UCSD-AML1 (cell line): ENCODE data around the gene IQCM.

ENCODE experiments used
- DNase-seq: peaks from one replicate; lab custom pipeline; 2025; ENCODE audit not compliant: unreplicated experiment; lab: John Stamatoyannopoulos, UW

The IQCM gene, protein sequence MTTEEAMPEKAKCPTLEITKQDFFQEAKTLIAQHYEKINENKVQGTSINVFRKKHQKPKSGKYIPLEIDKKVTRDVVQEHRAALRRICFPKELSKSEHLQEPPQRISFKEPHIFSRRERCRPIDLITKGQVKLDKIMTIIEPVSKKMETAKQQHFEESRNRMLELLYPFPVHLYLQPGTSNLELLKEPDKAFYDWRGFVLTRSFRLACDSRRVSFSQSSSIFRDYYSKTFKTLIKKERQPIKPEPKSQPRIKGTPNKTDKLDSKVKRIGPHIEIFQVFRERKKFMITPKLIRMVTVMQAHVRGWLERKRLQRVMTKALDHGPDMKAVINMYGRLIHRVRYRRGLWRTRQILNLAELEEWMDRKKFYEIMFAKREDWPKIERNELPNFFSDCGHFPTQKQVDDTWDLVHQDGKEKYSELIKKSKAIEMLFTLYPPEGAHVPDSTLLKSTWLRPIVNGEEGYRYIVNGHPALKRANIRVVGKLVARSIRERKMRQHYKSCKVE

DNA sequence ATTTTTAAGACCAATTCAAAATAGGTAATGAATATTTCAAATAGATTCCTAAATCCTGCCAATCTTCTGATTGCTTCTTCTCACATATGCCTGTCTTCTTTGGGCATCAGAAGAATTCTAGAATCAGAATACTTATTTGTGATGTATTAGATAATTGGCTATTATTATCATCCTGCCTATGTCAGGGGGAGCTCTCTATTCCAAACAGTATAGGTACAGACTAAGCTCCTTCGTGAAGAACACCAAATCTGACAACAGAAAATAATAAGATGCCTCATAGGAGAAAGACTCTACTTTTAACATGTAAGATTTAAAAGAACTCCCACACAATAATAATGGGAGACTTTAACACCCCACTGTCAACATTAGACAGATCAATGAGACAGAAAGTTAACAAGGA, at the start of gene IQCM:
IQCM (minus strand) TSS at position 101 of the 400 bp plus-strand sequence. CDS start 73,152 bp downstream, outside the sequence.
- no peak for DNase-seq

DNA sequence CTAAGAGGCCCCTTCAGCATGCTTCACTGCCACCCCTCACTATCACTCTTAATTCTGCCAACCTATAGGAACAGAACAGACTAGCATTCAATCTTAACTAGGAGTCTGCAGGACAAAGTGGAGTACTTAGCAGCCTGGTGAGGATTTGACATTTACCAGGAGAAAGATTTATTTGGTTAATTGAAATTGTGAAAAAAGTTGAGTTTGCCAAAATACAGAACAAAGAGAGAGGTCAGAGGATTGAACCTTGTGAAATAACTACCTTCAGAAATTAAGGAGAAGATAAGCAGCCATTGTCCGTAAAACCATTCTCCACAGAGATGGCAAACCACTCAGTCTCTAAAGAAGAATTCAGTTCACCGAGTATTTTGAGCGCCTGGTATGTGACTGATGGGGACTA, 41.8 kb upstream of the IQCM start:
- DNase-seq: no peak

DNA sequence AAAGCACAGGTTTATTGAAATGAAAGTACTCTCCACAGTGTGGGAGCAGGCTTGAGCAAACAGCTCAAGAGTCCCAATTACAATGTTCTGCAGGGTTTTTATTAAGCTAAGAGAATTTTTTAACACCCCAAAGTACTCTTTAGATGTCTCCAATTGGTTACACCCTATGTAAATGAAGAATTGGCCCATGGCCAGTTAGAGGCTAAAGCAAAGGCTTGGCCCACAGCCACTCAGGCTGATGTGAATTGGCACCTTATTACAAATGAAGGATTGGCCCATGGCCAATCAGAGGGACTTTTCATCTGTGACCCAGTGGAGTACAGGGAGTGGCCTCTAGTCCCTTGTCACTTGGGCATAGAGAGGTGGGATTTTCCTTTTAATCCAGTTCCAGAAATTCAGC, 30.1 kb upstream of the IQCM start:
- no peak for DNase-seq

DNA sequence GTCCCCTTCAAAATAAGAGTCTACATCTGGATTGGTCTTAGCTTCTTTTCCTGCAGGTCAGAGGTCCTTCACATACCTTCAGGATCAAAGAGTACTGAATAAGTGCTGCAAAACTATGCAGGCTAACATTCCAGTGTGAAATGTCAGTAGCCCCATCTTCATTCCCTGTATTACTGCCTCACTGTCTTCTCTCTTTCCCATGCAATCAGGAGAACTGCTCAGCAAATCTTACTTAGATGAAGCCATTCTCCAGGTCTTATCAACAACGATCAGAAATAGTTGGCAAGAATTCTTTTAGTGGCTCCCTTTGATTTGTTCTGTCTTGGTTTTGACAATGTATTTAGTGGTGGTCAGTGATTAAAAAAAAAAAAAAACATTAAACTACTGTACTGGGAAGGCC, 26.0 kb upstream of the IQCM start:
- DNase-seq: no peak

DNA sequence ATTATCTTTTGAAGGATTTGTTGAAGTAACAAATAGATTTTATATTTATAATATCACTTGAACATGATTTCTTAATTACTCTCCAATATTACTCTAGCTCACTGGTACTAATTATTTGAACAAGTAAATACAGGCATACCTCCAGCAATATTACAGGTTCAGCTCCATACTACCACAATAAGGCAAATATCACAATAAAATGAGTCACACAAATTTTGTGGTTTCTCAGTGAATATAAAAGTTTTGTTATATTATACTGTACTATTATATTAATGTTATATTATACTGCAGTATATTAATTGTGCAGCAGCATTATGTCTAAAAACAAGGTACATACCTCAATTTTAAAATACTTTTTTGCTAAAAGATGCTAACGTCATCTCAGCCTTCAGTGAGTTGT, 22.4 kb upstream of the IQCM start:
- no peak for DNase-seq

DNA sequence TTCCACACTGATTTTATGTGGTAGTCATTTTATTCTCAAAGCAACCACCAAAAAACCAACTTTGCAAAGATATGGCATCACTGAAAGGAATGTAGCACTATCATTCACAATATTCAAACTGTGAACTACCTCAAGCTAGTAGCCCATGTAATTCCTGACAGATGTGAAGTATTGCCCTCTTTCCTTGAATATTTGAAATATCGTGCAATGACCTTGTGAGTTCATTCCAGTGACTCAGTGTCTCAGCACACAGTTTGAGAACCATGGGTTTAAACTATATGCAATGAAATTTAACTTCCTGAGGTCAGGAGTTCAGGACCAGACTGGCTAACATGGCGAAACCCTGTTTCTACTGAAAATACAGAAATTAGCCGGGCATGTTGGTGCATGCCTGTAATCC, 20.9 kb upstream of the IQCM start:
- DNase-seq: no peak

DNA sequence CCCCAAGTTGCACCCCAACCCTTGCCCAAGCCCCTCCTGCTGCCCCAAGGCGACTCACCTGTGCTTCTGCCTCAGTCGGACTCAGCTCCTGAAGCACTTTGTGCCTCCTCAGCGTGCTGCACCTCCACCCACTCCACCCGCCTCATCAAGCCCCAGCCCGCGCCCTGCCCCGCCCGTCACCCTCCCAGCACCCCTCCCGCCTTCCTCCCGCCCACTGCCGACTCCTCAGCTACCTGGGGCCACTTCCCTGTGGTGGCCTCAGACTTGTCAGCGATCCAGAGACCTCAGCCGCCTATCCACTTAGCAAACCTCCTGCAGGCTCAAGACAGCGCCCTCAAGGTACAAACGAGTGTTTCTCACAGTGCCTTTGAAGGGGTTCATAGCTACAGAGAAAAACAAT, 19.6 kb upstream of the IQCM start:
- no peak for DNase-seq

DNA sequence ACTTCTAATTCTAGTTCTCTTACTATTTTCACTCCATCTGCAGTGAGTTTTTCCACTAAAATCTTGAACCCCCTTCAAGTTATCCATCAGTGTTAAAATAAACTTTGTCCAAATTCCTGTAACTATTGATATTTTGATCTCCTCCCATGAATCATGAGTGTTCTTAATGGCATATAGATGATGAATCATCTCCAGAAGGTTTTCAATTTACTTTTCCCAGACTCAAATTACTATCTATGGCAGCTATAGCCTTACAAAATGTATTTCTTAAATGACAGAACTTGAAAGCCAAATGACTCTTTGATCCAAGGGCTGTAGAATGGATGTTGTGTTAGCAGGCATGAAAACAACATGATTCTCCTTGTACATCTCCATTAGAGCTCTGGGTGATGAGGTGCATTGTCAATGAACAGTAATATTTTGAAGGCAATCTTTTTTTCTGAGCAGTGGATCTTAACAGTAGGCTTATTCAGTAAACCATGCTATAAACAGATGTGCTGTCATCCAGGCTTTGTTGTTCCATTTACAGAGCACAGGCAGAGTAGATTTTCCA, 16.1 kb upstream of the IQCM start:
- DNase-seq: no peak

DNA sequence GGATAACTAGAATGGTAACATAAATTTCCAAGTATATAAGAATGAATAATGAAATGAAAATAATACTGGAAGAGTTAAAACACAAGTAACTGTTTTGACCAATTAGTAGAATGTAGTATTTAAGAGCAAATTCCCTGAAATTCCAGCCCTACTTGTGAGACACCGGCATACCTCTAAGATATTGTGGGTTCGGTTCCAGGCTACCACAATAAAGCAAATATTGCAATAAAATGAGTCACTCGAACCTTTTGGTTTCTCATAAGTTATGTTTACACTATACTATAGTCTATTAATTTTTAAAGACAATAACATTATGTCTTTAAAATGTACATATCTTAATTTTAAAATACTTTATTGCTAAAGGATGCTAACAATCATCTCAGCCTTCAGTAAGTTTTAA, 15.2 kb upstream of the IQCM start:
- DNase-seq: no peak

DNA sequence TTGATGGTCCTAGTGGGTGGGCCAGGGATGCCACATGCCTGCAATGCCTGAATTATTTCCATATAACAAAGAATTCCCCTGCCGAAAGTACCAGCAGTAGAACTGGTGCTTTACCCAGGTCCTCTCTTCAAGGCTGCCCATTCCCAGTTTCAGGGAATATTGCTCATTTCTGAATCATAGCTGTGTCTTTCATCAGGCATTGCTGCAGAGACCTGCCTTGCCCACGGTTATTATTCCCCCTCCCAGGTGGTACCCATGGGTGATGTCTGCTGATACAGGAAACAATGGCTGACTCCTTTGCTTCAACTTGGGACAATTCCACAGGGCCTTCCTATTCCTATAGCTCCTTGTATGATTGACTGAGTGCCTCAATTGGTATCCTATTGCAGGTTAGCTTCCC, 9.7 kb upstream of the IQCM start:
- no peak for DNase-seq

DNA sequence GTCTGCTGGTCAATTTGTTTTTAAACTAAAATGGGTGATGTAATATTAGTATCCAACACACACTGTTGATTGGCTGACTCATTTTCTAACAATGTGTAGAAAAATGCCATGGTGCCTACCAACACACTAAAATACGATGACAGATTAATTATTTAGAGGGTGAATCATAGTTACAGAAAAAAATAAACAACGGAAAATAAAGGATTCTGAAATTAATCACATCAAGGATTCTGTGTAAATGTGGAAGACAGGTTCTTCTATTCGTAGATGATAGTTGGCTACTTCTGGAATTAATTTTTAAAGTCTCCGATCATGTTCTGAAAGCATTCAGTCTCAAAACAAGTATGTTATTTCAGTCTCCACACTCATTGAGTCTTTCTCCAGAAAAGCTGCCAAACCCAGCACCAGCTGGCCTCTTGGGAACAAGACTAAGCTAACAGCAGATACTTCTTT, 8.2 kb upstream of the IQCM start:
- no peak for DNase-seq

DNA sequence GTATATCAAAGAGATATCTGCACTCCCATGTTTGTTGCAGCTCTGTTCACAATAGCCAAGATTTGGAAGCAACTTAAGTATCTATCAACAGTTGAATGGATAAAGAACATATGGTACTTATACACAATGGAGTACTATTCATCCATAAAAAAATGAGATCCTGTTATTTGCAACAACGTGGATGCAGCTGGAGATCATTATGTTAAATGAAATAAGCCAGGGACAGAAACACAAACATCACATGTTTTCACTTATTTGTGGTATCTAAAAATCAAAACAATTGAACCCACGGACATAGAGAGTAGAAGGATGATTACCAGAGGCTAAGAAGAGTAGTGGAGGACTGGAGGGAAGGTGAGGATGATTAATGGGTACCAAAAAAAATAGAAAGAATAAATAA, 14.2 kb downstream of the IQCM start:
- no peak for DNase-seq

DNA sequence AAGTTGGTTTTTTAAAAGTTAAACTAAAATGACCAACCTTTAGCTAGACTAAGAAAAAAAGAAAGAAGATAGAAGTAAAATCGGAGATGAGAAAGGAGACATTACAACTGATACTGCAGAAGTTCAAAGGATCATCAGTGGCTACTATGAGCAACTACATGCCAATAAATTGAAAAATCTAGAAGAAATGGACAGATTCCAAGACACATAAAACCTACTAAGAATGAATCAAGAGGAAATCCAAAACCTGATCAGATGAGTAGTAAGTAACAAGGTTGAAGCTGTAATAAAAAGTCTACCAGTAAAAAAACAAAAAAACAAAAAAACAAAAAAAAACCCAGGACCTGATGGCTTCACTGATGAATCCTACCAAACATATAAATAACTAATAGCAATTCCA, 16.1 kb downstream of the IQCM start:
- no peak for DNase-seq

DNA sequence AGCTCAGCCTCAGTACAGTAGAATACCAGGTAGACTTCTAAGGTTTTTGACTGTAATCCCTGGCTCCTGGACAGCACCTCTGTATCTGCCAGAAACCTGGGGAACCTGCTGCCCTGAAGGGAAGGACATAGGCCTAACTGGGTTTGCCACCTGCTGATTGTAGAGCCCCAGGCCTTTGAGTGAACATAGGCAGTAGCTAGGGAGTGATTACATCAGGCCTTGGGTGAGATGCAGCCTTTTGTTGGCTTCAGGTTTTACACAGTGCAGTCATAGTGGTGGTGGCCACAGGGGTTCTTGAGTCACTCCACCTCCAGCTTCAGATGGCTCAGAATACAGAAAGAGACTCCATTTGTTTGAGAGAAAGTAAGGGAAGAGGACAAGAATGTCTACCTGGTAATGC, 19.3 kb downstream of the IQCM start:
- no peak for DNase-seq

DNA sequence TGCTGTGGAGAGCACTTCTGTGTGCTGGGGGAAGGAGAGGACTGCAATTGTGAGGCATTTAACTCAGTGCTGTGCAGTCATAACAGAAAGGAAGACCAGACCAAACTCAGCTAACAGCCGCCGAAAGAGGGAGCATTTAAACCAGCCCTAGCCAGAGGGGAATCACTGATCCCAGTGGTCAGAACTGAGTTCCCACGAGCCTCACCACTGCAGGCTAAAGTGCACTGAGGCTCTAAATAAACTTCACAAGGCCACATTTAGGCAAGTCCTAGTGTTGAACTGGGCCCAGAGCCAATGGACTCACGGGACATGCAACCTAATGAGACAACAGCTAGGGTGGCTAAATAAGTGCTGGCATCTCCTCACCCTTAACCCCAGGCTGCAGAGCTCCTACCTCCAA, 20.4 kb downstream of the IQCM start:
- DNase-seq: no peak

DNA sequence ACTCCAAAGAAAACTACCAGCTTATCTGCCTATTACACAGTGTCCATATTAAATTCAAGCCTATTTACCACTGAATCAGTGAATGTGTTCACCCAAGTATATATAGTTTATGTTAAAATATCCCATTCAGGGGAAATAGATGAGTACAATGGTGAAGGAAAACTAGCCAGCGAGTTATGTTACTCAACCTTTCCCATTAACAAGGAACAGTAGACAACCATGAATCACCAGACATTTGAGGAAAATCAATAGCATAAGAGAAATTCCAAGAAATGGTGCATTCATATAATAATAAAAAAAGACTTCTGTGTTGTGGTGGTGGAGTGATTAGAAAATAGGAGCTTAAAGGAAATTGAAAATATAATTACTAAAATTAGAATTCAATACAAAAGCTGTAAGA, 21.3 kb downstream of the IQCM start:
- DNase-seq: no peak

DNA sequence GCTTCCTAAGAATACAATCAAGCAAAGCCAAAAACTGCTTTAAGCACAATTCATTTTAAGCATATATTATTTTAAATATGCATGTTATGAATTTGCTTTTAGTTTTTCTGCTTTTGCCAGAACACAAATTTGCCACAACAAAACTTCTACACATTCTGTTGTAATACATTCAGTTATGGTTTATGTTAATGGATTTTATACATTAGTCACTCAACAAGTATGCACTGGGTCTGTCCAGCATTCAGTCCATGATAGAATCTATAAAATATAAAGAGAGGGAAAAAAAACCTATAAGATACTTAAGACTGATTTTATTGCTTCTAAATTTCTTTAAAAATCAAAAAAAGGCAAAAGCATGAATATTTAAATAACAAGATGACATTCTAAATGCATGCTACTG, 22.2 kb downstream of the IQCM start:
- no peak for DNase-seq

DNA sequence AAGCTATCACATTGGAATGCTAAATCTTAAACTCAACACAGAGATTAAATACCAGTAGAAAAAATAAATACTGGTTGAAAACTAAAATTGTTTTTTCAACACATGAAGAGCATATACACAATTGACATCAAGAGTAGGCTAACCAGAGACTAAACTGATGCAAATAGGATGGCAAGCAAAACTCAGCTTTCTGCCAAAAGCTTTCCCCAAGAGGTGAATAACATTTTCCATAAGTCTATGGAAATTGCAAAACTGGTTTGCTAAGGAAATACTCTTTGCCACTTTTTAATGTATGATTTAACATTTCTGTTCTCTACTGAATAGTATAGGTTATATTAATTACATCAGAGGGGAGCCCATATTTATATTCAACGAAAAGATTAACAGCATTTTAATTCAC, 23.8 kb downstream of the IQCM start:
- no peak for DNase-seq

DNA sequence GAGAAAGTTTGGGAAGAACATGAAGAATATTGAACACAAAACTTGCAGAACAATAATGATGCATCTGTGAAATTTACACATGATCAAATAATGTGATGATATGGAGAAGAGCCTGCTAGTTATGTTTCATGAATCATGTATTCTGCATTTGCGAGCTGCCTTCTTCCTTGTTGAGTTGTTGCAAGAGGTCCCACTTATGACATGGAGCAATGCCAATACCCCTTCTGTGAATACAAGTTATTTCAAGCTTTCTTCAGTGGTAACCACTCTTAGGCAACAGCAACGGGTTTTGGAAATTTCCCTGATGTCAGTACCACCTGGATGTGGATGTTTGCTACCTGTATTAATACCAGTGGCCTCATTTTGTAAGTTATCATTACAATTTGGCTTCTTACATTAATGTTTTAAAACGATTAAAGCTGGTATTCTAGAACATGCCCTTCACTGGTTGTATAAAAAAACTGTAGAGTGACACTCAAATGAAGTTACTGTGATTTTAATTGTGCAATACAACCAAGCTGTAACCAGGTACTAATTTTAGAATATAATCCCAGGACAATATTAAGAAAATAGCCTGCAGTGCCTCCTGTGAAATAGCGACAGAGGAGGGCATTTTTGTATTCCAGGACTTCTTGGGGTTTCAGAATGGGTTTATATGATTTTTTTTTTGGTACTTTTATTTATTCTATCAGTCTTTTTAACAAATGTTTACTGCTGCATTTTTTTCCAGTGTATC, 25.3 kb downstream of the IQCM start:
- no peak for DNase-seq

DNA sequence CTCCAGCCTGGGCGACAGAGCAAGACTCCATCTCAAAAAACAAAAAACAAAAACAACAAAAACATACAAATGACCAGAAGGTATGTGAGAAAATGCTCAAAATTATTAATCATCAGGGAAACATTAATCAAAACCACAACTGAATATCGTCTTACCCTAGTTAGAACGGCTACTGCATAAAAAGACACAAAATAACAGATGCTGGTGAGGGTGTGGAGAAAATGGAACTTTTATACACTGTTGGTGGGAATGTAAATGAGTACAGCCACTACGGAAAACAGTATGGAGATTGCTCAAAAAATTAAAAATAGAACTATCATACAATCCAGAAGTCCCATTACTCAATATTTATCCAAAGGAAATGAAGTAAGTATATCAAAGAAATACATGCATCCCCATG, 27.3 kb downstream of the IQCM start:
- no peak for DNase-seq

DNA sequence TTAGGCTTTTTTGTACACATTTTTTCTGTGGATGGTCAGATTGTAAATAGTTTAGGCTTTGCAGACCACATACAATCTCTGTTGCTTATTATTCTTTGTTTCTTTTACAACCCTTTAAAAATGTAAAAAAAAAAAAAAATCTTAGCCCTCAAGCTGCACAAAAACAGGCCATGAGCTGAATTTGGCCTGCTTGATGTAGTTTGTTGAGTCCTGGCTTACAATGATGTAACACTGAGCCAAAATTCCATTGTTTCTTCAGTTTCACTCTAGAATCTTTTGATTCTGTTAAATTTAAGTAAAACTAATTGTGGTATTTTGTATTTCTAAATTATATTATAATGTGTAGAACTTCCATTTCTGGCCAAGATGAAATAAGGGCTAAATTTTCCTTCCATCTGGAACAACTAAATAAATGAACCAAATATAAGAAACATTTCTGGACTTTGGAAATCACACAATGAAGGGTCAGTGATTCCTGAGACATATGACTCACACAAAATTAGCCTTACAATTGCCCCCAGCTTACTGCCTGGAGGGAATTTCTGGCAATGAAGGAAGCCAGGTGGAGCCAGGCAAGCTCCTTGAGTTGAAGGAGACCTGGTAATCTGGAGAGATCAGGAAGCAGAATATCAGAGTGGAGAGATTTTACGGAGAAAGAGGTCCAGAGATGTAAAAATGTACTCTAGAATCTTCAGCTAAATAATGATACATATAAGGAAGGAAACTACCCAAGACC, 29.8 kb downstream of the IQCM start:
- no peak for DNase-seq
